ENCODE measurements around the gene TRIM7.
"Not testable (repeated sequence)": the region's sequence is repeated elsewhere in the genome, so short reads cannot be mapped to it uniquely, and the experiment has no call there.

TRIM7 gene

DNA sequence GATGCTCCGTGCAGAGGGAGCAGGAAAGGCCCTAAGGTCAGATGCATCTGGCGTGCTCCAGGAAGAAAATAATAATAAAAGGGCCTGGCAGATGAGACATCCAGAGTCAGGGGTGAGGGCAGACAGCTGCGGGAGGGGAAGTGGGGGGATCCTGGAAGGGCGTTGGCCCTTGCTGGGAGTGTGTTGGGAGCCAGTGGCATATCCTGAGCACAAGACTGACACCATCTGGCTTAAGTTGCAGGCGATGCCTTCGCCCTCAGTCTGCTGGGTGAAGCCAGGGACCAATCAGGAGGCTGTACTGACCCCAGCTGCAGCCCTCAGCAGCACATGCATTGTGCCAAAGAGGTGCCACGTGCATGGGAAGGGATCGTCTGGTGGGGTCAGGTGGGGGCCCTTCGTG, 53.9 kb downstream of the TRIM7 start:
- no peak for DNase-seq (ENCODE audit: low spot score)

DNA sequence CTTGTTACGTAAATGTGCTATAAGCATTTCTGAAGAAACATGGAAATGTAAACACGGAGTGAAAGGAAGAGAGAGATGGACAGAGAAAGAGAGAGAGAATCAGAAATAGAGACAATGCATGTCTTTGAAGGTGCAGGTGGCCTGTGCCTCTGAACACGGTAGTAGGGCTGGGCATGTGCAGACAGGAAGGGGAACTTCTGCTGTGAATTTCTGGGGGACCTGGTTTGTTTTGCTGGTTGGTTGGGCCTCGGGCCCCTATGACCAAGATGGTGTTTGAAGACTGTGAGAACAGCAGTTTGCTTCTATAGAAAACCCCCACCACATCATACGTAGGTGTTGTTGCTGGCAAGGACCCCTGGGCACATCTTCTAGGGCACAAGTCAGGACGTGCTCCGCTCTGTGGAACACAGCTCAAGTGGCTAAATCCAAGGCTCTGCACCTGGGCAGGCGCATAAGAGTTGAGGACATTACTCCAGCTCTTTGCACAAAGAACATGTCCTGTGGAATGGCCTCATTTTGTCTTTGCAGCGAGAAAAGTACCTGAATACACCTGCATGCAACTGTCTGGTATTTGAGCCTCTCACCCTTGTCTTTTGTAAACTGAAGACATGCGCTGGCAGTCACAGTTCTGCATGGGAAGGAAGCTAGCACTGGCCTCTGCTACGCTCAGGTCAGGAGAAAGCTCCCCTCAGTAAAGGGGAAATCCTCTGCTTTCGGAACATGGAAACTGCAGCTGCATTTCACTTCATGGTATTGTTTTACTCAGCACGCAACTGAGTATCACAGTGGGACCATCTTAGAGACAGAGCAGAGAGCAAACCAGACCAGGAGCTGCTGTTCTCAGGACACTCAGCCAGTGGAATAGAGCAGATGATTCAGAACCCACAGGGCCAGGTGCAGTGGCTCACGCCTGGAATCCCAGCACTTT, 54.9 kb downstream of the TRIM7 start:
- DNase-seq (ENCODE audit: low spot score): no peak

DNA sequence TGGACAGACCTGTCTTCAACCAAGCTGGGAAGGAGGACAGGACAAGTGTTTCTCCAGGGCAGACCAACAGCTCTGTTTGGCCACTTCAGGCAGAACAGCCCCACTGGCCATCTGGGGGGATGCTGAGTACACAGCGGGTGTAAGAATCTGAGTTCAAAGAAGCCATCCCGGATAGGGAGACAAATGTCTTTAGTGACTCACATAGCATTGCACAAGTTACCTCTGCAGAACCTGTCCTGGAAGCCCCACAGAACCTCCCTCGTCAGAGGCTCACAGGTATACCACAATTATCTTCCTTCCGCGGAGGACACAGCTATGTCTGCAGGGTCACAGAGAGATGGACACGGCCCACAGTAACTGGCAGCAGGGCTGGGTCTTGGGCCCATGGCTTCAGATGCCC, 55.6 kb downstream of the TRIM7 start:
- DNase-seq (ENCODE audit: low spot score): no peak

DNA sequence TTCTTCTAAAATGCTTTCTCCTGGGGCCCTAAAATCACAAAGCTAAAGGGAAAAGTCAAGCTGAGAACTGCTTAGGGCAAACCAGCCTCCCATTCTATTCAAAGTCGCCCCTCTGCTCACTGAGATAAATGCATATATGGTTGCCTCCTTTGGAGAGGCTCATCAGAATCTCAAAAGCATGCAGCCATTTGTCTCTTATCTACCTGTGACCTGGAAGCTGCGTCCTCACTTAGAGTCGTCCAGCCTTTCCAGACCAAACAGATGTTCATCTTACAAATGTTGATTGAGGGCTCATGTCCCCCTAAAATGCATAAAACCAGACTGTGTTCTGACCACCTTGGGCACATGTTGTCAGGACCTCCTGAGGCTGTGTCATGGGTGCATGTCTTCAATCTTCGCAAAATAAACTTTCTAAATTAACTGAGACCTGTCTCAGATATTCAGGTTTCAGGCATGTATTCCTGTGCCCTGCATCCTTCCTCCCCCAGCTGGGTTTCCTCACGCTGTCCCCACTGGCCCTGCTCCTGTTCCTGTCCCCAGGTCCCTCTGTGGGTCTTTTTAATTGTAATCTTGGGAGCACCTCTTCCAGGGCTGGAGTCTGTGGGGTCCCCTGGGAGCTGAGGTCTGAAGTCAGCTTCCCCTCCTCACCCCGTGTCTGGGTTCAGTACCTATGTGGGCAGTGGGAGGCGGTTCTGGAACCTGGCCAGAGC, 57.9 kb downstream of the TRIM7 start, which contains the start of gene OR2V2:
Gene OR2V2, plus strand, starts transcription at position 660 of the 710 bp plus-strand sequence. CDS start 7,357 bp downstream, outside the sequence.
- not testable (repeated sequence) for DNase-seq (ENCODE audit: low spot score)

DNA sequence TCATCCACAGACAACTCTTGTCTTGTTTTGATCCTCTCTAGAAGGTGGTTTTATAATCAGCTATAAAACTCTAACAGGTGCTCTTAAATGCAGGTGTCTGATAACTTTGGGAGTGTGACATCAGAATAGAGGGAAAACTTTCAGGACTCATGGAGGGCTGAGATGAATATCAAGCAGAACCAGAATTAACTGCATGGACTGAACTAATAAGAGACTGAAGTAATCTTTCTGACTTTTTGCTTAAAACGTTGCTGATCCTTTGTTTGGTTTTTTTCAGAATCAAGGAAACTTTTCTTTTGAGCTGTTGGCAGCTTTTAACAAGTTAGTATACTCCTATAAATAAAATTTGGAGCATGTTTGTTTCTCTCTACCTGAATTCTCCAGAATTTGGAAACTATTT, 59.9 kb downstream of the TRIM7 start:
- DNase-seq (ENCODE audit: low spot score): no peak
